ENCODE results near the gene REC114. TPM values are rescaled to one million over a fixed set of nuclear protein-coding genes. Genes with fewer than 3 reads are reported as not detected.

The REC114 gene
- total RNA-seq, 1 donor from 2014 or later, result not detected

GRCh38 chr15:73530649-73531048, 87.7 kb downstream of the REC114 start:
- Mint-ChIP-seq H3K9me3 (no peaks in the 10 kb centered on the region), H3K4me3 (no peak overlapping the region), H3K4me1 (no peaks in the 10 kb centered on the region), H3K36me3 (ENCODE audit: low read depth) (no peaks in the 10 kb centered on the region), H3K27ac (ENCODE audit: unreplicated experiment) (no peak overlapping the region), H3K27me3 (ENCODE audit: low read depth) (no peaks in the 10 kb centered on the region)
- no peak for TF ChIP-seq CTCF (conservative IDR thresholded peaks at IDR 0.05)
- DNase-seq (ENCODE audit: low read depth, low spot score), result no peak

- no peak for DNase-seq (ENCODE audit: low read depth, low spot score)
- Mint-ChIP-seq H3K27me3 (ENCODE audit: low read depth) (peaks cover 2% of the 10 kb centered on the region), H3K4me1 (no peaks in the 10 kb centered on the region), H3K36me3 (ENCODE audit: low read depth) (no peaks in the 10 kb centered on the region), H3K9me3 (no peaks in the 10 kb centered on the region), H3K27ac (ENCODE audit: unreplicated experiment) (no peak overlapping the region), H3K4me3 (no peak overlapping the region)
- TF ChIP-seq CTCF (conservative IDR thresholded peaks at IDR 0.05), result no peak
Measured at GRCh38 chr15:73538123-73538522, 95.2 kb downstream of the REC114 start.

GRCh38 chr15:73538563-73539211, 95.7 kb downstream of the REC114 start:
- Mint-ChIP-seq H3K27ac (ENCODE audit: unreplicated experiment) (no peak overlapping the region), H3K4me1 (no peaks in the 10 kb centered on the region), H3K27me3 (ENCODE audit: low read depth) (peaks cover 2% of the 10 kb centered on the region), H3K4me3 (no peak overlapping the region), H3K9me3 (no peaks in the 10 kb centered on the region), H3K36me3 (ENCODE audit: low read depth) (no peaks in the 10 kb centered on the region)
- no peak for TF ChIP-seq CTCF (conservative IDR thresholded peaks at IDR 0.05)
- DNase-seq (ENCODE audit: low read depth, low spot score), result no peak

GRCh38 chr15:73539212-73540128, 96.5 kb downstream of the REC114 start:
- DNase-seq (ENCODE audit: low read depth, low spot score), result no peak
- Mint-ChIP-seq H3K4me1 (no peaks in the 10 kb centered on the region), H3K4me3 (no peak overlapping the region), H3K36me3 (ENCODE audit: low read depth) (no peaks in the 10 kb centered on the region), H3K27me3 (ENCODE audit: low read depth) (peaks cover 2% of the 10 kb centered on the region), H3K27ac (ENCODE audit: unreplicated experiment) (no peak overlapping the region), H3K9me3 (no peaks in the 10 kb centered on the region)
- no peak for TF ChIP-seq CTCF (conservative IDR thresholded peaks at IDR 0.05)

- Mint-ChIP-seq H3K27ac (ENCODE audit: unreplicated experiment) (no peak overlapping the region), H3K9me3 (no peaks in the 10 kb centered on the region), H3K4me1 (no peaks in the 10 kb centered on the region), H3K4me3 (no peak overlapping the region), H3K36me3 (ENCODE audit: low read depth) (no peaks in the 10 kb centered on the region), H3K27me3 (ENCODE audit: low read depth) (peaks cover 2% of the 10 kb centered on the region)
- no peak for TF ChIP-seq CTCF (conservative IDR thresholded peaks at IDR 0.05)
- no peak for DNase-seq (ENCODE audit: low read depth, low spot score)
Measured at GRCh38 chr15:73540161-73540560, 97.2 kb downstream of the REC114 start.

Measured in neural crest cell (in vitro differentiated cells).